G401 (cell line): Measurements from ENCODE around the gene CCR5AS.
A peak's percentile ranks its signal among the peaks of the same experiment; 100 is the strongest.
"Not testable (repeated sequence)": the region's sequence is repeated elsewhere in the genome, so short reads cannot be mapped to it uniquely, and the experiment has no call there.

Experiments used
- DNase-seq: peaks from one replicate; pipeline ENCODE4 v3.0.0-alpha.2; 2015; ENCODE audit warnings: low spot score
- in situ Hi-C: cut with HindIII; loops from 2 replicates; pipeline ENCODE4 v1.10.0; 2016; ENCODE audit warnings: low sequenced_read_pairs, mixed read lengths

Gene CCR5AS

DNA sequence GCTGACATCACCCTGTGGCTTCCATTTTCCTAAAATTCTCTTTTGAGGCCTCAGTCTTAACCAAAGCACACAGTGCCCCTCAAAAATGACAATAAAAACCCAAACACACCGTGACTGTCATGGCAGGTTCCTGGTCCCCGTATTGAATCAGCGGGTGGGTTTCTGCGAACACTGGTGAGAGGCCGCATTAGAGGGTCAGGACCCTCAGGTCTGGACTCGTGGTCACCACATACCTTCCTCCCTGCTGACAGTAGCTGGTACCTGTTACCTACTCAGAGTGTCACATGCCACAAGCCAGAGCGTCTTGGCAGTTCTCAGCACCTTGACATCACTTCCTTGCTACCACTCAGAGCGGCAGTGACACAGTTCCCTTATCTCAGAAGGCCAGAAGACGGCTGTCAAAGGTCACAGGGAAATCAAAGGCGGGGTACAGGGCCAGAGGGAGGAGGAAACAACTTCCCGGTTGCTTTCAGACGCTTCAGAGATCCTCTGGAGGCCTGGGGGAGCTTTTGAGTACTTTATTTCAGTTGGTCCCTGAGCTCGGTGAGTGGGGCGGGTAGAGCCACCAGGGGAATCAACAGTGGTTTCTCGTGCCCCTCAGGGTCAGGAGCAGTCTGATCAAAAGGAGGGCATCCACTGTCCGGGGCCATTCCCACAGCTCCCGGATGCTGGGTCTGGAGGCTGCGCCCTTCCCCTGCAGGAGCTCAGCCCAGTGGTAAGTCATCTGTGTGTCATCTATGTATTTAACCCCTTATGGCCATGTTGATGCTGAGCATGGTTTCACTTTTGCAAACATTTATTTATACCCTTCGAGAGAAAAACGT lies at the start of gene CCR5AS, which contains the start of gene CCRL2:
CCR5AS (minus strand) TSS at position 279 of the 824 bp plus-strand sequence.
CCRL2 (plus strand) TSS at position 472 of the 824 bp plus-strand sequence. CDS start 821 bp downstream, outside the sequence.
- no peak for DNase-seq
- in situ Hi-C loops: no loop called here

DNA sequence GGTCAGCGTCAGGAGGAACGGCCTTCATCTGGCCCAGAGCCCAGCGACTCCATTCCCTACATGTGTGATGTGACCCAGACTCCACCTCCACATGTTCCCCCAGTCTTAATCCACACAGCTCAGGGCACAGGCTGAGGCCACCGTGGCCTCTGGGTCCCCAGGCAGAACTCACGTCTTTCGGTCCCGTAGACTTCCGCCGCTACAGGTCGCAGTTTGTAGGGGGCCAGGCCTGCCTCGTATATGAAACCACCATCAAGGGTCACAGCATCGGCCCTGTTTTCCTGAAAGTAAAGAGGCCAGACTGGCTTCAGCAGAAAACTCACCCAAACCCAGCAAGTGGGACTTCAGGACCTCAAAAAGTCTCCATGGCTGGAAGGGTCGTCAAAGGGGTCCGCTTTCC lies 49.3 kb upstream of the CCR5AS start:
- no peak for DNase-seq
- in situ Hi-C loops: no loop called here

DNA sequence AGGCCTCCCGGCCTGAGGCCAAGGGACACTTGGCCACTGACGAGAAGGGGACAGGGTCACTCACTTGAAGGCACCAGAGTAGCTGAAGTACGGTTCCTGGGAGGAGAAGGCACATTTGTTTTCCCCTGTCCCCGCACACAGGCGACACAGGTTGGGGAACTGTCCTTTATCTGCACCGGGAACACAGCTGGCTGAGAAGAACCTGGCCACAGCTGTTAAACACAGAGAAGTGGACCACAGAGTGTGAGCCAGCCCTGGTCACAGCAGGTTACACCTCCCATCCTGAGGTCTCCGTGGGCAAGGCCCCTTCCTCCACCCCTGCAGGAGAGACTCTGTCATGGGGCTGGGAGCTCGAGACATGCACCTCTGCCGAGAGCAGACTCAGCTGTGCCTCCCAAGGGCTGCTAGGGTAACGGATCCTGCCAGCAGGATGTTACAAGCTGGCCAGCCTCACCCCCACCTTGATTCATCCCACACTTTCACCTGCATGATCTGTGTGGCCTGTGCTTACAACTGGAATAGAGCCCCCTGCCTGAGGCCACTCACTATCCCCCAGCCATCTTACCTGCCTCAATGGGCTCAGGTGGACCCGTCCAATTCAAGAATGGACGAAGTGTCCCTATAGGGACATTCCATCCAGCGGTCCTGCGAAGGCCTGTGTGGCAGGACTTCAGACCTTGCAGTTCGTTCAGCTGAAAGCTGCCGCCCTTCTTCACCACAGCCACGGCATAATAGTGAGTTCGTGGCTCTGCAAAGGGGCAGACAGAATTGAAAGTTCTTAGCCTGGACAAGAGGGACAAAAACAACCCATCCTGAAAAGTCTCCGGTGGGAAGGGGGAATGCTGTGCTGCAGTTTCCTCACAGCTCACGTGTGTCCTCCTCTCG lies 48.6 kb upstream of the CCR5AS start:
- no peak for DNase-seq
- in situ Hi-C loops: no loop called here

DNA sequence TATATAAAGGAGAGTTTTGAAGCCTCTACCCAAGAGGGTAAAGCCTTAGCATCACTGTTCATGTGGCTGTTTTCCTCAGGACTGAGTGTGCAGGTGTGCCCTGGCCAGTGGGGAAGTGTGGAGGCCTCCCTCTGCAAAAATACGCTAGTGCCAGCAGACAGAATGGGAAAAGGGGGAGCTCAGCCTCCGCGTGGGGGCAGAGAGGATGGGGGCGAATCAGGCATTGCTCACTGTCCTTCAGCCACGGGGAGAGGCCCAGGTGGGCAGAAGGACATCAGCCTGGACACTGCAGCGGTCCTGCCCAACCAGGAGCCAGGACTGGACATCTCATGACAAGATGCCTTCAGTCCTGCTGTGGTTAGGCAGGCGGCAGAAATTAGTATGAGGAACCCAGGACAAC lies 47.7 kb upstream of the CCR5AS start:
- DNase-seq: no peak
- in situ Hi-C loops: no loop called here

DNA sequence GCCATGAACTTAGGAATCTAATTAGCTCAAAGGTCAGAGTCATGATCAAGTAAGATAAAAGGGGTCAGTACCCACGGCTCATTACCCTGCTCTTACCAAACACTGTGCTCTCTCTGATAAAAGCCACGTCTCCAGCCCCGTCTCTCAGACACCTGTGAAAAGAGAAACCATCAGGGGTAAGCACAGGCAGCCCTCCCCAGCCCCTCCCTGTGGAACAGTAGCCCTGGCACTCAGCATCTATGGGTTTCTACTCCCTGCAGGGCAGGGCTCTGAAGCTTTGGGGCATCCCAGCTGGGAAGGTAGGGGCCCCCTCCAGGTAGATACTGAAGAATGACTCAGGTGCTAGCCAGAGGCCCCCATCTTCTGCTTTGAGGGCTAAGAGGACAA lies 47.3 kb upstream of the CCR5AS start:
- in situ Hi-C loops: no loop called here
- no peak for DNase-seq

DNA sequence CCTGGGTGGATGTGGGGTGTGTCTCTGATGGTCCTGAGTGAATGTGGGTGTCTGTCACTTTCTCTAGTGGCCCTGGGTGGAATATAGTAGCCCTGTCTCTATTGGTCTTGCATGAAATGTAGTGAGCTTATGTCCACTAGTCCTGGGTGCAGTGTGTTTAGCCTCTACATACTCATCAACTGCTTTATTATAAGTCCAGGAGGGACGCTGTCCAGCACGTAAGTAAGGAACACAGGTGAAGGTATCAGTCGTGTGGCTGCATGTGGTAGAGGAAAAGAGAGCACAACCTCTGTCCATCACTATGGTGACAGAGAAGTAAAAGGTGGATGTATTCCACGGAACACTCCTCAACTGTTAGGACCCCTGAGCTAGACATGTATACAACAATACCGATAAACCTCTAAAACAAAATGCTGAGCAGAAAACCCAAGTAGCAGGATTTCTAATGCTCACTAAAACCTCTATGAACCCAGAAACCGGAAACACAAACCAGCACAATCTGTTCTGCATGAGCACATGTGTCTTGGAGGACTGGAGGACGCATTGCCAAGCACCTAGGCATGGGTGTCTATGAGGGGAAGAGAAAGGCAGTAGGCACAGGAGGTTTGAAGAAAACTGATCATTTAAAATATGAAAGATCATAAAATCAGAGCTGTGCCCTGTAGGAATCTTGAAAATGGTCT lies 46.8 kb upstream of the CCR5AS start:
- no peak for DNase-seq
- in situ Hi-C loops: no loop called here

DNA sequence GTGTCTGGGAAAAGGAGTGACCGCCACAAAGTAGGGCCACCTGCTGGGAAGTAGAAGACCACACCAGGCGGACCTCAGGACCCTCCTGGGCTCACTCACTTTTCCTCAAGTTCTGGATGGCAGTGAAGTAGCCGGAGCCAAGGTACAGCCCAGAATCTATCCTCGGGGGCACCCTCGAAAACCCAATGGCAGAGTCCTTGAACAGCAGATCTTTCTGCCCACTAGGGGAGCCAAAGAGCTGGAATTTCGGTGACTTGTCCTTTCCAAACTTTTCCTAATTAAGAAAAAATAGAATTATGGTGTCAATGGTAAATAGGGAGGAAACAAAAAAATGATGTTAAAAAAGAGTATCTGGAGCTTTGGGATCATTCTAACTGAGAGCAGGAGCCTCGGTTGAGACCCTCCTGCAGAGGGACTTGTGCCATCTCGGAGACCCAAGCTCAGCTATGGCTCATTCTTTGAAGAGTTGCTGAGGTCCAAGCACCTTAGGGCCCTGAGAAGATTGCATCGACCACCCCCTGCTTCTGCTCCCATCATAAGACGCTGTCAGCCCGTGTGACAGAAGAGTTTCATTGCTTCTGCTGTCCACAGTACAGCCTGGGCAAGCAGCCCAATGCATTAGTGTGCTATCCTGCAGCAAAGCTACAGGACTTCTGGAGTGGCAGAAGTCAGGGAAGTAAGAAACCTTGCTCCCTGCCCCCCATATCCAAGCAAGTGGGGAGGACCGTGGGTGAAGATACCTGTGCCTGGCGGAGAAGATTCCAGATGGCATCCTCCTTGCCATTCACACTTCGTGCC lies 43.1 kb upstream of the CCR5AS start:
- in situ Hi-C loops: no loop called here
- peak; percentile 12 for DNase-seq

DNA sequence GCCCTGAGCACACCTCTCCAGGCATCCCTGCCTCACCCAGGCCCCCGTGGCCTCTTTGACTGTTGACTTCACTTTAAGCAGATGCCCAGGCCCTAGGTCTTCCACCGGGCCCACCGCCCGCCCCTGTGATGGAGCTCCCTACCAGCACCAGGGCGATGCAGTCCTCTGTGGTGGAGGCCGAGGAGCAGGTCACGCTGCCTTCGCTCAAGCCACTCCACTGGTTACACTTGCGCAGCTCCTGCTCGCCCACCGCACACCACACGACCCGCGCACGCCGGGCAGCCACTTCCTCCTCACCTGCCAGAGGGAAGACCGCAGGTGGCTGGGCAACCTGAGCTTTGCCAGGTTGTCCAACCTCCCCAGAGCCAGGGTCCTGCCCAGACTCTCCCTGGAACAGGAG lies 41.9 kb upstream of the CCR5AS start:
- in situ Hi-C loops: no loop called here

DNA sequence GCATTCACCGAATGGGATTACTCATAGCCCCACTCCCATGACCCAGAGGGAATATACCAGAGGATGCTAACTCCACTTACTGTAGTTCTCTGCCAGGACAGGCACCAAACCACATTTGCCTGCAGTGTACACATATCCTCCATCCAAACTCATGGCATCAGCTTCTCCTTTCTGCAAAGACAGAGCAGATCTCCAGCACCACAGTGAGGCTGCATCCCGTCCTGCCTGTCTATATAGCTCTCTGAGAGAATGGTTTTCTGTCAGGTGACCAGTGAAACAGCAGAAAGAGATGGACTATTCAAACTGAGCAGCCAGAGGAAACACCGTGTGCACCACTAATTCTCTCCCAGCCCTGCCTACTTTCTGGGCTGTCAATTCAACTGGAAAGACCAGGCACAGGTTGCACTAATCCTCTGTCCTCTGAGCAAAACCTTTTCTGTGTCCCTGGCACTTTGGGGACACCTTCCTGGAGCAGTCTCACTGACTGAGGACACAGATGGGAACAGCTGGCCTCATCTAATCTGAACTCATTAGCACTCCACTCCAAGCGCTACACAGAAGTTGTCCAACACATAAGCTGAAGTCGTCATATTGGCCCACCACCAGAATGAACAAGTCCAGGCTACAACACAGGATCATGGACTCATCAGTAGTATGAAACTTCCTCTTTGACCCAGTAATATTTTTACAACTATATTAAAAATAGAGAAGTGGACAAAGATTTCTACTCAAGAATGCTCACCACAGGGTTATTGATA lies 40.5 kb upstream of the CCR5AS start:
- in situ Hi-C loops: no loop called here
- DNase-seq: no peak

More for the DNA sequence above, 41.9 kb upstream of the CCR5AS start:
- DNase-seq: no peak

DNA sequence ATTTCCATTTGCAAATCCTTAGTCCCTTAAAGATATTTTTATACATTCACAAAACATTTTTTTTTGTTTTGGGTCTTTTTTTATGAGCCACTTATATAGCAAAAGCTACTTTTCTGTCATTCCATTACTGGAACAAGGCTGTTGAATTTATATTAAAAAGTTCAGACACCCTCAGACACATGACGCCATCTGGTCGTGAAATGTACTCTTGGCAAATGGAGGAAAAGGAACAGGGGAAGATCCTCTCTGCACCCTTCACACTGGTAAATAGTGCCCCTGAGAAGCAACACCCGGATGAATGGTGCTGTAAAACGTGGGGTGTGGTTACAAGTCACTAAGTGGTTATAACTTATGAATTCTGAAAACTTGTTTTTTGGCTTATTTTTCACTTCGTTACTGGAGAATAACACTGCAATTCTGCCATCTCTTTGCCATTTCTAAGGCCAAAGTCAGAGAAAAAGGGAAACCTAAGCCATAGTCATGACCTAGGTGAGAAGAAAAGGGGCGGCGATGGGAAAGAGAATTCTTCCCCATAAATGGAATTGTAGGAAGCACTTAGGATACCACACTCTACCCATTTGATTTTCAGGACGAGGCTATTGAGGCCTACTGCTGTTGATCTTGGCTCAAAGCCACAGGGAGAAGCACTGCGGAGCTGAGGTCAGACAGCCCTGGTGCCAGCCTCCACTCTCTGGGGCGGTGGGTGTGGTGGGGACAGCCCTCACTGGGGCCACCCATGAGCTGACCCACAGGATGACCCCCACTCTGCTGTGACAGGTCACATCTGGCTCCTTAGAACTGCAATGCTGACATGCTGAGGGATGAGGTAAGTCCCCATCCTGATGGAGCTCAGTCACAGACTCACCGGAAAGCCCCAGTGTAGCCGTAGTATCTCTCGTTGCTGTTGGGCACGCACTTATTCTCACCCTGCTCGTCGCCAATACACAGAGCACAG lies 36.0 kb upstream of the CCR5AS start:
- in situ Hi-C loops: no loop called here
- no peak for DNase-seq

DNA sequence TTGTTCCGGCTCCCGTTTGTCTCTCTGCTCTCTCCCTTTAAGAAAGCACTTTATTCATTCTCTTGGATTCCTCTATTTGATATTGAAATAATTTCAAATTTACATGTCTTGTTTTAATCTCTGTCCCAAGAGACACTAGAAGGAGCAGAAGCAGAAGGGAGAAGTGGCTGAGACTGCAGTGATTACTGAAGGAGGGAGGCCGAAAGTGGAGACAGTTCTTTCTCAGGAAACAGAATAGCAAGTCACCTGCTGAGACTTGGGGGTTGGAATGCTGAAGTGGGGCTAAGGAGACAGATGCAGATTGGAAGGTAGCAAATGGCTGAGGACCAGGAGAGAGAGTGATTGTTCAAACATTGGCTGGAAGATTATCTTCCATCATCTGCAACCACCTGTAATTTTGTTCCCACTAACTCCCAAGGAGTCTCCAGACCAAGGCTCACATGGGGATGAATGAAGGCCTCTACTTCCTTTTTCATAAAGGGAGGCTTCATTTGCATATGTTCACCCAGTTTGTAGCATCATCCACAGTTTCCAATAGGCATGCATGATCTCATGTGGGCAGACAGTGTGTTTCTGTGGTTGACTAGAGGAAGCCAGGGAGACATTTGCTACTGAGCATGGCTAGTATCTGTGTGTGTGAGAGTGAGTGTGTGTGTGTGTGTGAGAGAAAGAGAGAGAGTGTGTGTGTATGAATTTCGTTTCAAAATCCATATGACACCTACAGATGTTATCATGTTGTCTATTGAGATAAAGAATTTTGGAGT lies 33.8 kb upstream of the CCR5AS start:
- no peak for DNase-seq
- in situ Hi-C loops: no loop called here

DNA sequence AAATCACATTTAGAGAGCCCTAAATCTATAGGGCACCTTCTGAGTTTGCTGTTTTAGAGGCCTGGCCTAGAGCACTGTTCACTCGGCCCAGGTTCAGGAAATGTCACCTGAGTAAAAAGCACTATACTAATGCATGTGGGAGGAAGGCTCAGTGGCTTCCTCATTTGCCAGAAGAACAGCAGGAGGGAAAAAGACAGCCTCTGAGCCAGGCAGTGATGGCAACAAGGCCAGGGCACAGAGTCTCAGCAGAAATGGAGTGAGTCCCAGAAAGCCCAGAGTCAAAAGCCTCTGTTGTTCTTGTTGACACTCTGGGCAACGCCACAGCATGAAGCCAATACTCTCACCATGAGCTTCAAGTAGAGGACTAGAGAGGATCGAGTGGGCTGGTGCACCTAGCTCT lies 32.0 kb upstream of the CCR5AS start:
- in situ Hi-C loops: no loop called here
- peak; percentile 73 for DNase-seq

DNA sequence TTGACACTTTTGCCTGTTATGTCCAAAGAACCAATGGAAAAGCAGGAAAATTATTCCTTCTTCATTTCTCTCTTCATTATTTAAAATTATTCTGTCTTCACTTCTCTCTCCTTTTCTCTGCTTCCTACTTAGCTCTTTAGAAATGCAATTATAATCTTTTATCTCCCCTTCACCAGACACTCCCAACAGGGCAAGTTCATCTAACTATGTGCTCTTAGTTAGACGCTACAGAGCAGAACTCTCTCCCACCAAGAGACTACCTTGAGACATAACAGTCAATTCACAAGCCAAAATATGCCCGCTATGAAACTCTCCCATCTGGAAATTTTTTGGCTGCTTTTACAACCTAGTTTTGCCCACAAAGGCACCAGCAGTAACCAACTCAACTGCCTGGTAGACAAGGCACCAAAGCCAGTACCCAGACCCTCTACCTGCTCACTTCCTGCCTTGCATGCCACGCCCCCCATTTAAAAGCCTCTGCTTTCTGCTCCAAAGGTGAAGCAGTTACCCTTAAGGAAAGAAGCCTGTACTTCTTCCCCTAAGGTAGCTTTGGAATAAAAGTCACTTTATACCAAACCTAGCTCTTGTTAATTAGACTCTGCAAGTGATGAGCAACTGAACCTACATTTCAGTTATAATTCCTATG lies 28.3 kb upstream of the CCR5AS start:
- in situ Hi-C loops: no loop called here
- DNase-seq: no peak

DNA sequence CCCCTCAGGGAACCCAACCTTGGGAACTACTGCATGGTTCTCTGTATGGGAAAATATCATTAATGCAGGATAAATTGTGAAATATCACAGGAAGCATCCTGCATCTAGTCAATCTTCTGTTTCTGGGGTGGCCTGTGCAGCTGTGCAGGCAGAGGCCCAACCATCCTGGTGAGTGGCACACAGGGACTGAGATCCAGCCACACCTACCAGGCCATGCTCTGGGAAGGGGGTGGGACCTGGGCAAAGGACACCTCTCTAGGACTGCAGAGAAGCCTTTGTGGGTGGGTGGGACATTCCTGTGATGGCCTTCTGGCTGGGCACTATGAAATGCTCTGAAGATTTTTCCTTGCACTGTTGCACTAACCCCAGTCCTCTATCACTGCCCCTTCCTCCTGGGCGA lies 27.0 kb upstream of the CCR5AS start:
- no peak for DNase-seq
- in situ Hi-C loops: no loop called here

DNA sequence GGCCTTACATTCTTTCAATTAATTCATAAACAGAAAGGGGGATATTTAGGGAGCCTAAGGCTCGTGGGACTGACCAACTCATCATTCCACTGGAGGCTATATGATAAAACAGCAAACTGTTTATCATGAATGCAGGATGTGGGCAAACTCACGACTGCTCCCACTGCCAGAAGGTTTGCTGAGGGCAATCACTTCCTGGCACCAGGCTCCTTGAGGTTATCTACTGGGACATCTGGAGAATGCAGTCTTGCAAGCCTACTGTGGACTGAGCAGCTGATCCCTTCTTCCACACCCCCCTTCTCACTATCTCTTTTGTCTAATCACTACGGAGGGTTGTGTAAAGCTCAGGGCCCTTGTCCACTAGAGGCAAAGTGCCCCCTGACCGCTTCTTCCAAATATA lies 26.3 kb upstream of the CCR5AS start:
- in situ Hi-C loops: not testable (repeated sequence)

DNA sequence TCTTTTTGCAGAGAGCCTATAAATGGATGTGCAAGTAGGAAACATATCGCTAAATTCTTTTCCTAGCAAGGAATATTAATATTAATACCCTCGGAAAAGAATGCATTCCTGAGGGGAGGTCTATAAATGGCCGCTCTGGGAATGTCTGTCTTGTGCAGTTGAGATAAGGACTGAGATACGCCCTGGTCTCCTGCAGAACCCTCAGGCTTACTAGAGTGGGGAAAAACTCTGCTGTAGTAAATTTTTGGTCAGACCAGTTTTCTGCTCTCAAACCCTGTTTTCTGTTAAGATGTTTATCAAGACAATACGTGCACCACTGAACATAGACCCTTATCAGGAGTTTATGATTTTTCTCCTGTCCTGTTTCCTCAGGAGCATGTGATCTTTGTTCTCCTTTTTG lies 25.0 kb upstream of the CCR5AS start:
- in situ Hi-C loops, DNase-seq: not testable (repeated sequence)

More for the DNA sequence above, 26.3 kb upstream of the CCR5AS start:
- not testable (repeated sequence) for DNase-seq
